GM12864 (cell line): ENCODE results near the gene GPR150.

Experiments
- DNase-seq: peaks from one replicate; pipeline ENCODE4 v3.0.0-alpha.2; 2011; ENCODE audit warnings: low read depth
- H3K4me3 ChIP-seq: 2 replicates; pipeline ENCODE4 v1.5.1; 2011; ENCODE audit warnings: mild to moderate bottlenecking, low read depth, low read length, control low read depth
- CTCF ChIP-seq: IDR thresholded peaks from 2 replicates; pipeline ENCODE4 v1.5.1; 2011; ENCODE audit warnings: low read depth, mild to moderate bottlenecking, moderate library complexity, low read length, control low read depth, inconsistent platforms; ENCODE audit errors: missing control alignments

GPR150 gene

GRCh38 chr5:95620870-95621838, 1.3 kb downstream of the GPR150 start:
- H3K4me3 ChIP-seq, result peak overlapping the region; percentile 49
- TF ChIP-seq CTCF, result peak; percentile 4
- DNase-seq, result no peak

- no peak for TF ChIP-seq CTCF
- no peak overlapping the region for H3K4me3 ChIP-seq
- no peak for DNase-seq
Measured at GRCh38 chr5:95621839-95622629, 2.1 kb downstream of the GPR150 start.

- no peak for DNase-seq
- no peak for TF ChIP-seq CTCF
- no peak overlapping the region for H3K4me3 ChIP-seq
Measured at GRCh38 chr5:95623706-95624105, 3.8 kb downstream of the GPR150 start.

- no peak for DNase-seq
- no peak for TF ChIP-seq CTCF
- H3K4me3 ChIP-seq, result no peak overlapping the region
Measured at GRCh38 chr5:95624368-95624767, 4.5 kb downstream of the GPR150 start.

GRCh38 chr5:95626701-95627100, 6.8 kb downstream of the GPR150 start:
- DNase-seq, result no peak
- TF ChIP-seq CTCF, result no peak
- H3K4me3 ChIP-seq, result no peak overlapping the region

- no peak overlapping the region for H3K4me3 ChIP-seq
- DNase-seq, result no peak
- TF ChIP-seq CTCF, result no peak
Measured at GRCh38 chr5:95627971-95628810, 8.3 kb downstream of the GPR150 start.
